Left lung (tissue), 10 donors: ENCODE results near the gene FARP2. TPM values are rescaled to one million over a fixed set of nuclear protein-coding genes. Genes with fewer than 3 reads are reported as not detected.
"Not testable (repeated sequence)": the region's sequence is repeated elsewhere in the genome, so short reads cannot be mapped to it uniquely, and the experiment has no call there.

Experiments
- ATAC-seq: fragments of 200-7000 bp; cut with Tn5 transposase; one replicate; pipeline ENCODE4 v1.9.1; 2020; ENCODE audit warnings: moderate library complexity
- DNase-seq, 4 donors: peaks; one replicate each; pipeline ENCODE4 v3.0.0-alpha.2; 2013 to 2020
- H3K27ac ChIP-seq, 2 donors: fragments of 200-600 bp; sonication (generic) in 1 of 2; one replicate each; pipeline versions ENCODE4 v1.5.0 to v1.8.0; 2020 to 2021
- H3K27me3 ChIP-seq, 2 donors: fragments of 200-600 bp; sonication (generic) in 1 of 2; one replicate each; pipeline versions ENCODE4 v1.5.0 to v1.8.0; 2020 to 2021
- H3K36me3 ChIP-seq, 2 donors: fragments of 200-600 bp; sonication (generic) in 1 of 2; one replicate each; pipeline versions ENCODE4 v1.5.0 to v1.8.0; 2020 to 2021
- H3K4me1 ChIP-seq, 2 donors: fragments of 200-600 bp; one replicate each; pipeline ENCODE4 v1.8.0; 2021
- H3K4me3 ChIP-seq, 2 donors: fragments of 200-600 bp; sonication (generic) in 1 of 2; one replicate each; pipeline versions ENCODE4 v1.5.0 to v1.8.0; 2020 to 2021; ENCODE audit warnings: mild to moderate bottlenecking in 1 of 2
- H3K9me3 ChIP-seq, 2 donors: fragments of 200-600 bp; sonication (generic) in 1 of 2; one replicate each; pipeline versions ENCODE4 v1.5.0 to v1.8.0; 2020 to 2021
- intact Hi-C, 2 donors: fragments of 100-400 bp; cut with DNase I; formaldehyde crosslinking; loops; one replicate each; pipeline versions ENCODE4 v1.11.2 to v1.14.2; 2022
- polyA plus RNA-seq, 6 donors: library from polyadenylated mRNA; unstranded; fragments of 120-200 nt; gene quantifications; one replicate each; pipeline ENCODE4 v1.2.1, GENCODE V29; 2013; ENCODE audit not compliant: insufficient read length in 6 of 6
- total RNA-seq, 2 donors: library from RNA; stranded (reverse); fragmentation: NEBNext Ultra II Directional; extraction: Animal tissue kit (Norgen Biotek cat#: 25700); gene quantifications; one replicate each; pipeline ENCODE4 v1.2.1, GENCODE V29; 2021
- TF ChIP-seq, protein P1 (sequence below), 2 donors: fragments of 200-600 bp; sonication (generic) in 1 of 2; IDR thresholded peaks; one replicate each; pipeline versions ENCODE4 v1.5.0 to v1.8.0; 2021; ENCODE audit warnings: antibody characterized with exemption in 2 of 2
- donor health status: DM: no; HTN: yes; CAD: no.
- donor health status: DM: no; HTN: no; CAD: no.

Gene FARP2
- total and polyA plus RNA-seq, 8 donors, result 32.2 to 54.8 (median 49.9) TPM

DNA sequence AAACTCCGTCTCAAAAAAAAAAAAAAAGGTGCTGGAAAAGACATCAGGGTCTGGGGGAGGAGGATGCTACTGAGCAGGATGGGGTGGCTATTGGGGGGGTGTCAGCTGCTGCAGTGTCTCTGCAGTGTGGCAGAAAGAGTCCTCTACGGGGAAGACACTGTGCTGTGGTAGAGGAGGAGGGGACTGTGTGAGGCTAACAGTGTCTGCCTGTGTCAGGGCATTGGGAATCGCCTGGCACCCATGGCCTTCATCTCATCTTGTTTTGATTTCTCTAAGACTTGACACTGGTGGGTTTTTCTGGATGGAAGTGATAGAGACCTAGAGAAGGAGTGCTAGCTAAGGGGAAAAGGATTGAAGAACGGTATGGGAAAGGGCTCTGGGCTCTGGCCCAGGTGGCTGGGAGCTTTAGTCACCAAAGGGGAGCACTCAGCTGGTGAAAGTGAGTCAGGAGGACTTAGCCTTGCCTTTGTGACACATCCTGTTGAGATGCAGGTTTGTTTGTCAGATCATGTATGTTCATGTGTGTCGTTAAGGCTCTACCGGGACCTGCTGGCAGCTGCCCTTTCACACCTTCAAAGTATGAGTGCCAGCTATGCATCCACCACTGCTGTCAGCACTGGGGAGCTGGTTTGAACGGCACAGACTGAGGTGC is 58.0 kb downstream of the FARP2 start:
- intact Hi-C loops, result no loop called here
- ATAC-seq, result no peak
- Histone ChIP-seq H3K9me3 (no peaks in the 10 kb centered on the region), H3K27me3 (no peaks in the 10 kb centered on the region), H3K4me1 (no peaks in the 10 kb centered on the region), H3K4me3 (no peak overlapping the region), H3K36me3 (peaks cover 0 to 77% of the 10 kb centered on the region in 2 donors), H3K27ac (no peak overlapping the region)
- DNase-seq, result no peak
- TF ChIP-seq, protein P1, sequence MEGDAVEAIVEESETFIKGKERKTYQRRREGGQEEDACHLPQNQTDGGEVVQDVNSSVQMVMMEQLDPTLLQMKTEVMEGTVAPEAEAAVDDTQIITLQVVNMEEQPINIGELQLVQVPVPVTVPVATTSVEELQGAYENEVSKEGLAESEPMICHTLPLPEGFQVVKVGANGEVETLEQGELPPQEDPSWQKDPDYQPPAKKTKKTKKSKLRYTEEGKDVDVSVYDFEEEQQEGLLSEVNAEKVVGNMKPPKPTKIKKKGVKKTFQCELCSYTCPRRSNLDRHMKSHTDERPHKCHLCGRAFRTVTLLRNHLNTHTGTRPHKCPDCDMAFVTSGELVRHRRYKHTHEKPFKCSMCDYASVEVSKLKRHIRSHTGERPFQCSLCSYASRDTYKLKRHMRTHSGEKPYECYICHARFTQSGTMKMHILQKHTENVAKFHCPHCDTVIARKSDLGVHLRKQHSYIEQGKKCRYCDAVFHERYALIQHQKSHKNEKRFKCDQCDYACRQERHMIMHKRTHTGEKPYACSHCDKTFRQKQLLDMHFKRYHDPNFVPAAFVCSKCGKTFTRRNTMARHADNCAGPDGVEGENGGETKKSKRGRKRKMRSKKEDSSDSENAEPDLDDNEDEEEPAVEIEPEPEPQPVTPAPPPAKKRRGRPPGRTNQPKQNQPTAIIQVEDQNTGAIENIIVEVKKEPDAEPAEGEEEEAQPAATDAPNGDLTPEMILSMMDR (IDR thresholded peaks at IDR 0.05), result no peak

DNA sequence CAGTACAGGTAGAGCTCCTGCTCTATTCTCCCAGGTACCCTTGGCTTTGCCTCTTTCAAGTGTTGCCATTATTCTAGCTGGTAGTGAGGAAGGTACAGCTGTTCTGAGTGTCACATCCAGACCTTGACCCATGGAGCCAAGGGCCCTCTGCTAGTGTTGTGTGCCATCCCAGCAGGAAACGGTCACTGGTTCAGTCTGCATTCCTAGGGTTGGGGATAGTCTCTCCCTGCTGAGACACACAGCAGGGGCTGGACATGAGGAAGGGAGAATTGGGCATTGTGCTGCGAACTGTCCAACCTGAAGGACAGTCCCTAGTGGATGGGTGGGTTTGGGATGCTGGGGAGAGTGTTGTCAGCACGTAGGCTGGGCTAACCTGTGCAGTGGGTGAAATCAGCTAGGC is 59.1 kb downstream of the FARP2 start:
- no peaks in the 10 kb centered on the region for H3K9me3 ChIP-seq
- no peaks in the 10 kb centered on the region for H3K27me3 ChIP-seq
- H3K4me1 ChIP-seq, result no peaks in the 10 kb centered on the region
- DNase-seq (no peak), ATAC-seq (no peak)
- H3K27ac ChIP-seq, result no peak overlapping the region
- H3K4me3 ChIP-seq, result no peak overlapping the region
- intact Hi-C loops, result no loop called here
- TF ChIP-seq, protein P1 (IDR thresholded peaks at IDR 0.05), result no peak
- peaks cover 0 to 80% of the 10 kb centered on the region in 2 donors for H3K36me3 ChIP-seq

DNA sequence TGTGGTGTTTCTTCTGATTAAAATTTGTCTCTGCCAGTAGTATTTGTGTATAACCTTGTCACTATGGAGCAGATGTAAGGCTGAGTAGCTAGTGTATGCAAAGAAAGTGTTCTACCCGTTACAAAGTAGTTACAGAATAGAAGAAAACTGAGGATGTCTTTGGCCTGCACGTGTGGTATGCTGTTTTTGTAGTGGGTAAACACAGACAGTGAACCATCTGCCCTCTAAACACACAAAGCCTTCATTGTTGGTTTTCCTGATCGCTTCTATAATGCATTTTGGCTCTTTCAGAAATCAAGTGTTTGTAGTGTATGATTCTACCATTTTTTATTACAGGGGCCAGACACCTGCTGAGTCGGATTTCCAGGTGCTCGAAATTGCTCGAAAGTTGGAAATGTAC is 61.5 kb downstream of the FARP2 start:
- Histone ChIP-seq H3K9me3 (peaks cover 0 to under 1% of the 10 kb centered on the region in 2 donors), H3K4me3 (no peak overlapping the region), H3K27me3 (no peaks in the 10 kb centered on the region), H3K27ac (no peak overlapping the region), H3K36me3 (peaks cover 0 to 70% of the 10 kb centered on the region in 2 donors), H3K4me1 (no peaks in the 10 kb centered on the region)
- TF ChIP-seq, protein P1 (IDR thresholded peaks at IDR 0.05), result no peak
- intact Hi-C loops, result no loop called here
- DNase-seq, result no peak
- ATAC-seq, result no peak

DNA sequence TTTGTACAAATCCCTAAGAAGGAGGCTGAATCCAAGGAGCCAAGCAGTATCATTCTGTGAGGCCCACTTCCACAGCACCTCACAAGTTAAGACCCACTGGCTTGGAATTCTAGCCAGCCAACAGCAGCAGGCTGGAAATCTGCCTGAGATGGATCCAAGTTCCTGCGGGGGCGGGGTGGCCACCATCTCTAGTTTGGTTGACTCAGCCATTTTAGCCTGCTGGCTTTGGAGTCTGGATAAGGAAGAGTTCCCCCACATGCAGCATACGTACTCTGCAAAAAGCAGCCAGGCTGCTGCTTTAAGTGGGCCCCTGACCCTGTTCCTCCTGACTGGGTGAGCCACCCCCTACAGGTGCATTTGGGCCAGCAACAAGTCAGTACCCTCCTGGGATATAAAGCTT is 65.2 kb downstream of the FARP2 start:
- Histone ChIP-seq H3K9me3 (peaks cover 0 to 18% of the 10 kb centered on the region in 2 donors), H3K4me3 (no peak overlapping the region), H3K27me3 (no peaks in the 10 kb centered on the region), H3K4me1 (no peaks in the 10 kb centered on the region), H3K27ac (no peak overlapping the region), H3K36me3 (peaks cover 0 to 39% of the 10 kb centered on the region in 2 donors)
- no peak for ATAC-seq
- TF ChIP-seq, protein P1 (IDR thresholded peaks at IDR 0.05), result no peak
- intact Hi-C loops, result no loop called here
- DNase-seq, result no peak

DNA sequence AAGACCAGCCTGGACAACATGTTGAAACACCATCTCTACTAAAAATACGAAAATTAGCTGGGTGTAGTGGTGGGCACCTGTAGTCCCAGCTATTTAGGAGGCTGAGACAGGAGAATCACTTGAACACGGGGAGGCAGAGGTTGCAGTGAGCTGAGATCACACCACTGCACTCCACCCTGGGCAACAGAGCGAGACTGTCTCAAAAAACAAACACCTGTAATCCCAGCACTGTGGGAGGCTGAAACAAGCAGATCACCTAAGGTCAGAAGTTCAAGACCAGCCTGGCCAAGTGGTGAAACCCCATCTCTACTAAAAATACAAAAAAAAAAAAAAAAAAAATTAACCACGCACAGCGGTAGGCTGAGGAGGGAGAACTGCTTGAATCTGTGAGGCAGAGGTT is 65.9 kb downstream of the FARP2 start:
- ATAC-seq, H3K4me3 ChIP-seq, H3K27me3 ChIP-seq, H3K27ac ChIP-seq, intact Hi-C loops, DNase-seq, H3K4me1 ChIP-seq: not testable (repeated sequence)
- Histone ChIP-seq H3K9me3 (peaks cover 0 to 18% of the 10 kb centered on the region in 2 donors), H3K36me3 (peaks cover 0 to 39% of the 10 kb centered on the region in 2 donors)

DNA sequence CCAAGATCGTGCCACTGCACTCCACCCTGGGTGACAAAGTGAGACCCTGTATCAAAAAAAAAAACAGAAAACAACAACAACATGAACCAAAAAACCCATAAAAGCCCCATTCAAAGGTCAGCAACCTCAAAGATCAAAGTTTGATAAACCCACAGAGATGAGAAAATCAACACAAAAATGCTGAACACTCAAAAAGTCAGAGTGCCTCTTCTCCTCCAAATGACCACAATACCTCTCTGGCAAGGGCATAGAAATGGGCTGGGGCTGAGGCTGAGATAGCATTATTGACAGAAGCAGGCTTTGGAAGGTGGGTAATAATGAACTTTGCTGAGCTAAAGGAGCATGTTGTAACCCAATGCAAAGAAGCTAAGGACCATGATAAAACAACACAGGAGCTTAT is 66.3 kb downstream of the FARP2 start:
- H3K9me3 ChIP-seq, result peaks cover 0 to 18% of the 10 kb centered on the region in 2 donors
- H3K27me3 ChIP-seq, result no peaks in the 10 kb centered on the region
- ATAC-seq (no peak), DNase-seq (no peak)
- no peaks in the 10 kb centered on the region for H3K4me1 ChIP-seq
- H3K36me3 ChIP-seq, result peaks cover 0 to 35% of the 10 kb centered on the region in 2 donors
- TF ChIP-seq, protein P1 (IDR thresholded peaks at IDR 0.05), result no peak
- no peak overlapping the region for H3K4me3 ChIP-seq
- intact Hi-C loops, result no loop called here
- H3K27ac ChIP-seq, result no peak overlapping the region

DNA sequence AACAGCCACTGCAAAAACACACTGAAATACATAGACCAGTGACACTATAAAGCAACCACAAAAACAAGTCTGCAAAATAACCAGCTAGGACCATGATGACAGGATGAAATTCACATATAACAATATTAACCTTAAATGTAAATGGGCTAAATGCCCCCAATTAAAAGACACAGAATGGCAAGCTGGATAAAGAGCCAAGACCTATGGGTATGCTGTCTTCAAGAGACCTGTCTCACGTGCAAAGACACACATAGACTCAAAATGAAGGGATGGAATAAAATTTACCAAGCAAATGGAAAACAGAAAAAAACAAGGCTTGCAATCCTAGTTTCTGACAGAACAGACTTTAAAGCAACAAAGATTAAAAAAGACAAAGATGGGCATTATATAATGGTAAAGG is 67.4 kb downstream of the FARP2 start:
- DNase-seq, H3K4me3 ChIP-seq, H3K27ac ChIP-seq, intact Hi-C loops, ATAC-seq, H3K27me3 ChIP-seq, H3K4me1 ChIP-seq: not testable (repeated sequence)
- Histone ChIP-seq H3K9me3 (peaks cover 0 to 18% of the 10 kb centered on the region in 2 donors), H3K36me3 (peaks cover 0 to 25% of the 10 kb centered on the region in 2 donors)
